ENCODE data around the gene MRPL45.

- TF ChIP-seq CREB5 (CRISPR knock-in tag; IDR thresholded peaks at IDR 0.05; ENCODE audit: low read depth) (no peak), PATZ1 (CRISPR knock-in tag; IDR thresholded peaks at IDR 0.05; ENCODE audit: borderline replicate concordance) (no peak), CSRNP3 (CRISPR knock-in tag; IDR thresholded peaks at IDR 0.05) (no peak), TOX (CRISPR knock-in tag; IDR thresholded peaks at IDR 0.05; ENCODE audit: borderline replicate concordance) (no peak), POU6F1 (CRISPR knock-in tag; IDR thresholded peaks at IDR 0.05; ENCODE audit: borderline replicate concordance, low read depth) (no peak), ZNF70 (CRISPR knock-in tag; IDR thresholded peaks at IDR 0.05) (no peak), ARNTL (CRISPR knock-in tag; IDR thresholded peaks at IDR 0.05; ENCODE audit: borderline replicate concordance, low read depth) (no peak), ISL1 (CRISPR knock-in tag; IDR thresholded peaks at IDR 0.05) (no peak), ZFP3 (CRISPR knock-in tag; IDR thresholded peaks at IDR 0.05) (no peak), BACH2 (CRISPR knock-in tag; IDR thresholded peaks at IDR 0.05; ENCODE audit: borderline replicate concordance) (no peak)
Observed at GRCh38 chr17:38330941-38331411, 34.0 kb downstream of the MRPL45 start.

Data from SK-N-SH treated with all-trans-retinoic acid at 6 μM for 48 hours (cell line).